ENCODE results near the gene ALDOB. TPM values are rescaled to one million over a fixed set of nuclear protein-coding genes. Genes with fewer than 3 reads are reported as not detected.

The ALDOB gene
- total RNA-seq, 2 donors from 2014 or later, result 0.29 TPM; not detected in 1

DNA sequence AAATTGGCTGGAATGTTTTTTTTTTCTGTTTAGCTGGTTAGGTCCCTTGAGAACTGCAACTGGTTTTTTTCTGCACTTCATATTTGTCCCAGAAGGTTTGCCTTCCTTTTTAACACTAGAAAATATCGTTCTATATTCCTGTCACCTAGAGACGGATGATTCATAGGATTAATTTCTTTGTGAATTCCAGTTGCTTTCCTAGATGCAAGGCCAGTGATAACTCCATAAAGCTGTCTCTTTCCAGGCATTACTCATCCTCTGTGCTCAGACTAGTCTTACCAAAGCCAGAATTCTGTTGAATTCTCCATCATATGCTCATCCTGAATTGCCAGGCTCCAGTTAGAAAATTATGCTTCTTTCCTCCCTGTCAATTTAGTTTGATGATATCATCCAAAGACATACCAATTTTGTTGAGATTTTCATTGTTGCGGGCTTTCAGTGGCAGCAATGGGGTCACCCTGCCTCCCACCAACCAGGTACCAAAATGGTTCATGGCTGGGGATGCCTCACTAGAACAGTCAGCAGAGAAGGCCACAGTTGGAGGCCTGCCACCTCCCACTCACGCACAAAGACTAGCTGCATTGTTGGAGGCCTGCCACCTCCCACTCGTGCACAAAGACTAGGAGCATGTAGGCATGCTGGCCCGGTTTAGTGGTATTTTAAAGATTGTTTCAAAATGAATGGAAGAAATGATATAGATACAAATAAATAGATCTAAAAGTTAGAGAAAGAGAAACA, 59.3 kb downstream of the ALDOB start:
- Histone ChIP-seq H3K9me3 (ENCODE audit: control insufficient read depth, low read length) (no peaks in the 10 kb centered on the region), H3K27me3 (ENCODE audit: control insufficient read depth, insufficient read depth, low read length, poor library complexity, severe bottlenecking) (no peaks in the 10 kb centered on the region), H3K36me3 (ENCODE audit: control insufficient read depth, insufficient read depth, low read length) (no peaks in the 10 kb centered on the region), H3K9ac (ENCODE audit: extremely low read depth, low read length, poor library complexity, severe bottlenecking) (no peak overlapping the region), H3K4me1 (ENCODE audit: control insufficient read depth, insufficient read depth, low read length) (no peaks in the 10 kb centered on the region), H3K4me3 (ENCODE audit: low read length) (no peak overlapping the region), H3K27ac (ENCODE audit: low read depth, low read length) (no peak overlapping the region)
- H3K27me3 Mint-ChIP-seq (ENCODE audit: insufficient read depth), result no peaks in the 10 kb centered on the region
- no peak overlapping the region for H3K4me3 Mint-ChIP-seq
- no peaks in the 10 kb centered on the region for H3K4me1 Mint-ChIP-seq
- peaks cover 2% of the 10 kb centered on the region for H3K36me3 Mint-ChIP-seq (ENCODE audit: low read depth)
- DNase-seq, result no peak
- H3K9me3 Mint-ChIP-seq, result peaks cover 17% of the 10 kb centered on the region
- WGBS, 2 experiments (ENCODE audit: insufficient coverage in 1 of 2, insufficient read length in 1 of 2), result 80 to 93% methylated on average over 2 to 6 of the region's 6 CpGs
- no peak overlapping the region for H3K27ac Mint-ChIP-seq
- TF ChIP-seq, protein P1, sequence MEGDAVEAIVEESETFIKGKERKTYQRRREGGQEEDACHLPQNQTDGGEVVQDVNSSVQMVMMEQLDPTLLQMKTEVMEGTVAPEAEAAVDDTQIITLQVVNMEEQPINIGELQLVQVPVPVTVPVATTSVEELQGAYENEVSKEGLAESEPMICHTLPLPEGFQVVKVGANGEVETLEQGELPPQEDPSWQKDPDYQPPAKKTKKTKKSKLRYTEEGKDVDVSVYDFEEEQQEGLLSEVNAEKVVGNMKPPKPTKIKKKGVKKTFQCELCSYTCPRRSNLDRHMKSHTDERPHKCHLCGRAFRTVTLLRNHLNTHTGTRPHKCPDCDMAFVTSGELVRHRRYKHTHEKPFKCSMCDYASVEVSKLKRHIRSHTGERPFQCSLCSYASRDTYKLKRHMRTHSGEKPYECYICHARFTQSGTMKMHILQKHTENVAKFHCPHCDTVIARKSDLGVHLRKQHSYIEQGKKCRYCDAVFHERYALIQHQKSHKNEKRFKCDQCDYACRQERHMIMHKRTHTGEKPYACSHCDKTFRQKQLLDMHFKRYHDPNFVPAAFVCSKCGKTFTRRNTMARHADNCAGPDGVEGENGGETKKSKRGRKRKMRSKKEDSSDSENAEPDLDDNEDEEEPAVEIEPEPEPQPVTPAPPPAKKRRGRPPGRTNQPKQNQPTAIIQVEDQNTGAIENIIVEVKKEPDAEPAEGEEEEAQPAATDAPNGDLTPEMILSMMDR (conservative IDR thresholded peaks at IDR 0.05), result no peak

DNA sequence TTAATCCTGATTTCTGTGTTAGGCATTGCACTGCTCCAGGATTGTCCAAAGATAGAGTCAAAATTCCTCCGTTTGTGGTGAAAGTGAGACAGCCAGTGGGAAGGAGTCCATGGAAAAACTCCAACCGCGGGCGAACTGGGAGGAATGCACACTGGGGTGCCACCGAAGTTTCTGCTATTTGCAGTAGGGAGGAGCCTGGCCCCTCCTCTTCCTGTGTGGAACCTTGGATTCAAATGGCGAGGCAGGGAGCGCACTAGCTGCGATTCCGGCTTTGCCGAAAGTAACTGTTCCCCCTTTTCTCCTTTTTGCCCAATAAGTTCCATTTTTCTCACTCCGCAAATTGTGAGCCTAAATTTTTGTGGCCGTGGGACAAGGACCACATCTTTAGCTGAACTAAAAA, 60.0 kb downstream of the ALDOB start:
- 92 to 94% methylated on average over 11 to 12 of the region's 12 CpGs for WGBS, 2 experiments (ENCODE audit: insufficient coverage in 1 of 2, insufficient read length in 1 of 2)
- H3K4me1 ChIP-seq (ENCODE audit: control insufficient read depth, insufficient read depth, low read length), result no peaks in the 10 kb centered on the region
- H3K27me3 Mint-ChIP-seq (ENCODE audit: insufficient read depth), result no peaks in the 10 kb centered on the region
- H3K9ac ChIP-seq (ENCODE audit: extremely low read depth, low read length, poor library complexity, severe bottlenecking), result no peak overlapping the region
- H3K27ac Mint-ChIP-seq, result no peak overlapping the region
- no peak overlapping the region for H3K4me3 ChIP-seq (ENCODE audit: low read length)
- H3K9me3 Mint-ChIP-seq, result peaks cover 17% of the 10 kb centered on the region
- no peaks in the 10 kb centered on the region for H3K36me3 ChIP-seq (ENCODE audit: control insufficient read depth, insufficient read depth, low read length)
- peaks cover 2% of the 10 kb centered on the region for H3K36me3 Mint-ChIP-seq (ENCODE audit: low read depth)
- no peak overlapping the region for H3K27ac ChIP-seq (ENCODE audit: low read depth, low read length)
- DNase-seq, result no peak
- TF ChIP-seq, protein P1 (conservative IDR thresholded peaks at IDR 0.05), result no peak
- H3K4me1 Mint-ChIP-seq, result no peaks in the 10 kb centered on the region
- H3K9me3 ChIP-seq (ENCODE audit: control insufficient read depth, low read length), result no peaks in the 10 kb centered on the region
- H3K27me3 ChIP-seq (ENCODE audit: control insufficient read depth, insufficient read depth, low read length, poor library complexity, severe bottlenecking), result no peaks in the 10 kb centered on the region
- no peak overlapping the region for H3K4me3 Mint-ChIP-seq

DNA sequence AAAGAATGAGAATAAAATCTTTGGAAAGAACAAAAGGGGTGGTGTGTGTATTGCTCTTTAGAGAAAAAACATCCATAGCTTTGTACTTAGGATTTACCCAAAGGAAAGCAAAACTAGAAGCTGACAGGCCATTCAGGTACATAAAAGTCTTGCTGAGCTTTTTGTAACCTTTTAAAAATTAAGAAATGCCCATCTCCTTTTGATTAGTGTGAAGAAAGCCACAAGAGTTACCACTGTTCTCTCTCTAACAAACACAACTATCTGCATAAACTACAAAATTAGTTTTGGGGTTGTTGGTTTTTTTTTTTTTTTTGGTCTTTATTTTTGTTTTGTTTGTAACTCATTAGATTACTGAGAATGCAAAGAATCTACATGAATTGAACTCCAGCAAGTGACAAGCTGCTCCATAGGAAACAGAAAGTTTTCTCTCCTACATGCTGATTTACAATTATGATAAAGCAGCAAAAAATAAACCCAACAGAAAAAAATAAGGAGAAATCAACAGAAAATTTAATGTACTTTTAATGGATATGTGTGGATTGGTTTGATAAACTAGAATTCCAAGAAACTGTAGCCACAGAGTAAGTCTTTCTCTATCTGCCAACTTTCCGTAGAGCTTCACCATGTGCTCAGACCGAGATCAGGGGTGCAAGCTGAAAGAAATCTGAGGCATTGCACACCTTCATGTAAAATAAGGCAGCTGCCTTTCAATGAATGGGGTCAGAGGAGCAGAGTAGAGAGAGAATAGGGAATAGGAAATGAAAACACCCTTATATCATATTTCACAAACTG, 63.1 kb downstream of the ALDOB start:
- 89% methylated on average over 2 of the region's 2 CpGs; no CpG with 5 or more reads in 1 of the 2 experiments for WGBS, 2 experiments (ENCODE audit: insufficient coverage in 1 of 2, insufficient read length in 1 of 2)
- Mint-ChIP-seq H3K9me3 (peaks cover 1% of the 10 kb centered on the region), H3K36me3 (ENCODE audit: low read depth) (no peaks in the 10 kb centered on the region), H3K4me3 (no peak overlapping the region), H3K27me3 (ENCODE audit: insufficient read depth) (no peaks in the 10 kb centered on the region), H3K4me1 (no peaks in the 10 kb centered on the region), H3K27ac (no peak overlapping the region)
- Histone ChIP-seq H3K27me3 (ENCODE audit: control insufficient read depth, insufficient read depth, low read length, poor library complexity, severe bottlenecking) (no peaks in the 10 kb centered on the region), H3K9ac (ENCODE audit: extremely low read depth, low read length, poor library complexity, severe bottlenecking) (no peak overlapping the region), H3K4me1 (ENCODE audit: control insufficient read depth, insufficient read depth, low read length) (no peaks in the 10 kb centered on the region), H3K36me3 (ENCODE audit: control insufficient read depth, insufficient read depth, low read length) (no peaks in the 10 kb centered on the region), H3K9me3 (ENCODE audit: control insufficient read depth, low read length) (no peaks in the 10 kb centered on the region), H3K4me3 (ENCODE audit: low read length) (no peak overlapping the region), H3K27ac (ENCODE audit: low read depth, low read length) (no peak overlapping the region)
- TF ChIP-seq, protein P1 (conservative IDR thresholded peaks at IDR 0.05), result no peak
- DNase-seq, result no peak

Measured in endodermal cell (in vitro differentiated cells).